Skeletal muscle satellite cell (primary cell): ENCODE data around the gene F5.
A peak's percentile ranks its signal among the peaks of the same experiment; 100 is the strongest.
"Not testable (repeated sequence)": the region's sequence is repeated elsewhere in the genome, so short reads cannot be mapped to it uniquely, and the experiment has no call there.

Experiments
- H3K27me3 ChIP-seq: 2 replicates; pipeline ENCODE4 v1.7.0; 2013; ENCODE audit warnings: low read length; ENCODE audit not compliant: control insufficient read depth, insufficient read depth
- H3K36me3 ChIP-seq: 2 replicates; pipeline ENCODE4 v1.7.0; 2013; ENCODE audit warnings: mild to moderate bottlenecking, control low read depth, low read length; ENCODE audit not compliant: insufficient read depth
- H3K4me1 ChIP-seq: 2 replicates; pipeline ENCODE4 v1.7.0; 2013; ENCODE audit warnings: low read length; ENCODE audit not compliant: control insufficient read depth, insufficient read depth
- H3K4me2 ChIP-seq: 2 replicates; pipeline ENCODE4 v1.7.0; 2013; ENCODE audit warnings: mild to moderate bottlenecking, low read length
- H3K4me3 ChIP-seq: 2 replicates; pipeline ENCODE4 v1.7.0; 2013; ENCODE audit warnings: low read length
- H3K9ac ChIP-seq: 2 replicates; pipeline ENCODE4 v1.7.0; 2013; ENCODE audit warnings: mild to moderate bottlenecking, low read depth, low read length, moderate library complexity
- H3K9me3 ChIP-seq: replicated peaks from 2 replicates; pipeline ENCODE4 v1.7.0; 2013; ENCODE audit warnings: mild to moderate bottlenecking, control low read depth, low read length

F5 gene

GRCh38 chr1:169514566-169515270 is 71.6 kb downstream of the F5 start:
- H3K27me3 ChIP-seq, result no peaks in the 10 kb centered on the region
- peaks cover 20% of the 10 kb centered on the region for H3K4me1 ChIP-seq
- no peaks in the 10 kb centered on the region for H3K9me3 ChIP-seq
- H3K36me3 ChIP-seq, result no peaks in the 10 kb centered on the region
- no peak overlapping the region for H3K4me2 ChIP-seq
- no peak overlapping the region for H3K4me3 ChIP-seq
- H3K9ac ChIP-seq, result no peak overlapping the region

- no peaks in the 10 kb centered on the region for H3K36me3 ChIP-seq
- H3K27me3 ChIP-seq, result no peaks in the 10 kb centered on the region
- no peaks in the 10 kb centered on the region for H3K9me3 ChIP-seq
- no peak overlapping the region for H3K4me3 ChIP-seq
- H3K9ac ChIP-seq, result no peak overlapping the region
- H3K4me2 ChIP-seq, result no peak overlapping the region
- H3K4me1 ChIP-seq, result peaks cover 29% of the 10 kb centered on the region
Measured at GRCh38 chr1:169513208-169513607, 73.1 kb downstream of the F5 start.

- H3K4me3 ChIP-seq, result no peak overlapping the region
- no peaks in the 10 kb centered on the region for H3K9me3 ChIP-seq
- H3K4me2 ChIP-seq, result peak overlapping the region; percentile 48
- no peak overlapping the region for H3K9ac ChIP-seq
- no peaks in the 10 kb centered on the region for H3K36me3 ChIP-seq
- peaks cover 30% of the 10 kb centered on the region for H3K4me1 ChIP-seq
- no peaks in the 10 kb centered on the region for H3K27me3 ChIP-seq
Measured at GRCh38 chr1:169511316-169512005, 74.8 kb downstream of the F5 start.

- H3K4me1 ChIP-seq, result peaks cover 30% of the 10 kb centered on the region
- no peak overlapping the region for H3K9ac ChIP-seq
- no peaks in the 10 kb centered on the region for H3K36me3 ChIP-seq
- no peaks in the 10 kb centered on the region for H3K27me3 ChIP-seq
- H3K4me3 ChIP-seq, result no peak overlapping the region
- H3K4me2 ChIP-seq, result no peak overlapping the region
- no peaks in the 10 kb centered on the region for H3K9me3 ChIP-seq
Measured at GRCh38 chr1:169510060-169510459, 76.2 kb downstream of the F5 start.

GRCh38 chr1:169509354-169509753 is 76.9 kb downstream of the F5 start:
- no peaks in the 10 kb centered on the region for H3K27me3 ChIP-seq
- no peak overlapping the region for H3K9ac ChIP-seq
- H3K36me3 ChIP-seq, result no peaks in the 10 kb centered on the region
- peaks cover 30% of the 10 kb centered on the region for H3K4me1 ChIP-seq
- no peaks in the 10 kb centered on the region for H3K9me3 ChIP-seq
- no peak overlapping the region for H3K4me2 ChIP-seq
- no peak overlapping the region for H3K4me3 ChIP-seq

- Histone ChIP-seq H3K27me3 (no peaks in the 10 kb centered on the region), H3K4me2 (peak overlapping the region; percentile 31), H3K36me3 (no peaks in the 10 kb centered on the region), H3K9me3 (no peaks in the 10 kb centered on the region), H3K9ac (no peak overlapping the region), H3K4me1 (peaks cover 30% of the 10 kb centered on the region), H3K4me3 (no peak overlapping the region)
Measured at GRCh38 chr1:169508432-169509338, 77.6 kb downstream of the F5 start.

GRCh38 chr1:169507413-169507812 is 78.9 kb downstream of the F5 start:
- Histone ChIP-seq H3K4me1 (peaks cover 25% of the 10 kb centered on the region), H3K4me3 (no peak overlapping the region), H3K9me3 (no peaks in the 10 kb centered on the region), H3K27me3 (no peaks in the 10 kb centered on the region), H3K9ac (no peak overlapping the region), H3K4me2 (no peak overlapping the region), H3K36me3 (no peaks in the 10 kb centered on the region)

- H3K9me3 ChIP-seq, H3K36me3 ChIP-seq, H3K4me1 ChIP-seq, H3K4me2 ChIP-seq, H3K27me3 ChIP-seq, H3K9ac ChIP-seq, H3K4me3 ChIP-seq: not testable (repeated sequence)
Measured at GRCh38 chr1:169503601-169504000, 82.7 kb downstream of the F5 start.

- H3K36me3 ChIP-seq, result no peaks in the 10 kb centered on the region
- H3K4me3 ChIP-seq, result no peak overlapping the region
Measured at GRCh38 chr1:169499807-169500206, 86.5 kb downstream of the F5 start.

GRCh38 chr1:169497317-169497716 is 89.0 kb downstream of the F5 start:
- Histone ChIP-seq H3K36me3 (no peaks in the 10 kb centered on the region), H3K4me1 (no peaks in the 10 kb centered on the region), H3K4me3 (no peak overlapping the region), H3K9me3 (no peaks in the 10 kb centered on the region), H3K27me3 (no peaks in the 10 kb centered on the region), H3K4me2 (no peak overlapping the region), H3K9ac (no peak overlapping the region)

More at GRCh38 chr1:169499807-169500206, 86.5 kb downstream of the F5 start:
- no peaks in the 10 kb centered on the region for H3K9me3 ChIP-seq
- H3K27me3 ChIP-seq, result no peaks in the 10 kb centered on the region
- no peak overlapping the region for H3K9ac ChIP-seq
- no peaks in the 10 kb centered on the region for H3K4me1 ChIP-seq
- no peak overlapping the region for H3K4me2 ChIP-seq

GRCh38 chr1:169495916-169496315 is 90.4 kb downstream of the F5 start:
- H3K4me1 ChIP-seq, result peaks cover 8% of the 10 kb centered on the region
- H3K4me3 ChIP-seq, result no peak overlapping the region
- no peak overlapping the region for H3K4me2 ChIP-seq
- H3K9ac ChIP-seq, result no peak overlapping the region
- H3K9me3 ChIP-seq, result no peaks in the 10 kb centered on the region
- H3K27me3 ChIP-seq, result no peaks in the 10 kb centered on the region
- no peaks in the 10 kb centered on the region for H3K36me3 ChIP-seq
